Measurements from ENCODE around the gene SGK2.

The SGK2 gene

DNA sequence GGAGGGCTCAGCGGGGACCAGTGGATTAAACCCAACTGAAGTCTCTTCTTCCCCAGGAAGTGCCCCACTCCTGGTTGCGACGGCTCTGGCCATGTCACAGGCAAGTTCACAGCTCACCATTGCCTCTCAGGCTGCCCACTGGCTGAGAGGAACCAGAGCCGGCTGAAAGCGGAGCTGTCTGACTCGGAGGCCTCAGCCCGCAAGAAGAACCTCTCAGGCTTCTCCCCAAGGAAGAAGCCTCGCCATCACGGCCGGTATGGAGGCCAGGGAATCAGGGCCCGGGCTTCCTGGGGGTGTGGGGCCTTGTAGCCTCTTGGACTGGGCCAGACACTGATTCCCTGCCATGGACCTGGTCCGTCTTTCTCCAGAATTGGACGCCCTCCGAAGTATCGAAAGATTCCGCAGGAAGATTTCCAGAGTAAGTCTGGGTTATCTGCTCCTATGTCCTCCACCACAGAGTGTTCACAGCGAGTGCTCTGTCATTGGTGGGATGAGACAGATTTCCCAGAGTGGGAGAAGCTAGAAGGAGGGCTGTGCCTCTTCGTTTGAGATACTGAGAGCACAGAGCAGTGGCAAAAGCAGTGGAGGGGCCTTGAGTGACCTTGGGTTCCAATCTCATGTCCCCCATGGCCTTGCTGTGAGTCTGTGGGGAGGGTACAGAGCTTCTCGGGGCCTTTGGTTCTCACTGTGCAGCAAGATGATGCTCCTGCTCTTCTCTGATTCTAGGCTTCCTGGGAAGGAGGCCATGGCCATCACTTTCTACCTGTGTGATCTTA lies 22.6 kb upstream of the SGK2 start:
- no peak for FAIRE-seq

DNA sequence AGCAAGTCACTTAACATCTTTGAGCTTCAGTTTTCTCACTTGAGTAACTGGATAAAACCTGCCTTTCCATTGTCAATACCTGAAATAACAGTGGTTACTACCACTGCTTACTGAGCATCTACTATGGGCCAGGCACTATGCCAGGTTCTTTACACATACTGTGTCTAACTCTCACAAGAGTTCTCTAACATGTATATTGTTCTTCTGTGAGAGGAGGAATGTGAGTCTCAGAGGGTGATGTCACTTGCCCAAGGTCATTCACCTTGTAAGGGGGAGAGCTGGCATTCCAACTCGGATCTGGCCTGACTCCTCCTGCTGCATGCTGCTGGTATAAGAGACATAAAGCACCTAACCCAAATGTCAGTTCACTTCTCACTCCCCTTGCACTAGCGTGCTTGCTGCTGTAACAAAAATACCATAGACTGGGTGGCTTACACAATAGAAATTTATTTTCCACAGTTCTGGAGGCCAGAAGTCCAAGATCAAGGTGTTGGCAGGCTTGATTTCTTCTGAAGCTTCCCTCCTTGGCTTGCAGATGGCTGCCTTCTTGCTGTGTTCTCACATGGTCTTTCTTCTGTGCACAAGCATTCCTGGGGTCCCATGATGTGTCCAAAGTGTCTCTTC lies 21.9 kb upstream of the SGK2 start:
- no peak for FAIRE-seq

- no peak for FAIRE-seq
These were observed 20.6 kb upstream of the SGK2 start for GRCh38 chr20:43537921-43538877.

- no peak for FAIRE-seq
These were observed 19.7 kb upstream of the SGK2 start for GRCh38 chr20:43538878-43539700.

DNA sequence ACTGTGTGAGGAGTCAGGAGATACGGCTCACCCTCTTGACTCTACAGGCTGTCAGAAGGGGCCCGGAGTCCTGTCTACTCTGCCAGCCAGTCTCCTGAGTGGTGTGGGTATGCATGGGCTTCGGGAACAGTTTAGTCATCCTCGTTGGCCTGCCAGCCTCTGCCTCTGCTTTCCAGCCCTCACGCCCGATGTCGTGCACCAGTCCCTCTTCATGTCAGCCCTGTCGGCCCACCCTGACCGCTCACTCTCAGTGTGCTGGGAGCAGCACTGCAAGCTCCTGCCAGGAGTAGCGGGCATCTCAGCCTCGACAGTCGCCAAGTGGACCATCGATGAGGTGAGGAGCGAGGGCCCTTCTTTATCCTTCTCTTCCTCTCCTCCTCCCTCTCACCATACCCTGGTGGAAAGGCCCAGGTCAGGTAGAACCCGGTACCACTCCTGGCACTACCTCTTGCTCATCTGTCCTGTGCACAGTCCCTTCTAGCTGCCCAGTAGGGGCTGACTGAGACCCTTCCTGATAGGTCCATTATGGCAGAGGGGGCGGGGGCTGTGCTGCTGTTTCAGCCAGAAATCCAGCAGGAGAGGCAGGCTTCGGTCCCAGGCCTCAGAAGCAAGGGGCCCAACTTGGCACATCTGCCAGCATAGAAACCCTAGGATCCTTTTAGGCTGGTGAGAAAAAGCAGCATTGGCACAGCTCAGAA lies 18.7 kb upstream of the SGK2 start:
- no peak for FAIRE-seq

- no peak for FAIRE-seq
These were observed 18.2 kb upstream of the SGK2 start for GRCh38 chr20:43540673-43541060.

DNA sequence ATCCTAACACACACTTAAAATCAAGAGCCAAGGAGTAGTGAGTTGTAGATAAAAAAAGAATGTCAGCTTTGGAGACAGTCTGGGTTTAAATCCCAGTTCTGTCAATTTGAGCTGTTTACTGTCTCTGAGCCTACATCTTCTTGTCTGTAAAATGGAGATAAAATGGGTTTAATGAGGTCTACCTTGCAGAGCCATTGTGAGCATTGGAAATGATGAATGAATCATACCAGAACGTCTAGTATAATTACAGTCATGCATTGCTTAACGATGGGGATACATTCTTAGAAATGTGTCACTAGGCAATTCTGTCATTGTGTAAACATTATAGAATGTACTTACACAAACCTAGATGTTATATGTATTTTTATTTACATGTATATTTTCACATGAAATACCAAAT lies 17.6 kb upstream of the SGK2 start:
- no peak for FAIRE-seq

DNA sequence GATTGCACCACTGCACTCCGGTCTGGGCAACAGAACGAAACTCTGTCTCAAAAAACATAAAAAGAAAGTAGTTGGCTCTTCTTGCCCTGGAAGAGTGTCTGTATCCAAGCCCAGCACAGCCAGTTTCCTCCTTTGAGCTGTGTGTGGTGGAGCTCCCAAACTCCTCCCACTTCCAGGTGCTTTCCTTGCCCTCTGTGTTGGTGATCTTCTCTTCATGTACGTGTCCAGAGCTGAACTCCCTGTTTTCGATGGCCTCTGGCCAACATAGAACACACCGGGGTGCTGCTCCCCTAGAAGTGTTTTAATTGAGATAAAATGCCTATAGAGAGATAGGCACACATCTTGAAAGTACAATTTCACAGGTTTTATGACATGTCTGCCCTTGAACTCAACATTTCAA lies 16.7 kb upstream of the SGK2 start:
- FAIRE-seq: no peak

DNA sequence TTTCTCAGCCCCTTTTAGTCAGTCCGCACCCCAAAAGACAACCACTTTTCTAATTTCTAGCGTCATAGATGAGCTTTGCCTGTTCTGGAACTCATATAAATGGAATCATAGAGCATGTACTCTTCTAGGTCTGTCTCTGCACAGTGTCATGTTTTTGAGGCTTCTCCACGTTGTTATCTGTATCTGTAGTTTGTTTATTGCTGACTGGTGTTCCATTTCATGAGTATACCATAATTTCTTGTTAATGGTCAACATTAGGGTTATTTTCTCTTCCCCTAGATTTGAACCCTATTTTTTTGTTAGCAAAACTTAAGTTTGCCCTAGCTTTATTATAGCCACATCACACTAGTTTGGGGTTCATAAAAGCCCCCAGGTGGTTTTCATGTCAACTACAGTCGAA lies 16.2 kb upstream of the SGK2 start:
- no peak for FAIRE-seq

- no peak for FAIRE-seq
These were observed 15.7 kb upstream of the SGK2 start for GRCh38 chr20:43543138-43543537.

DNA sequence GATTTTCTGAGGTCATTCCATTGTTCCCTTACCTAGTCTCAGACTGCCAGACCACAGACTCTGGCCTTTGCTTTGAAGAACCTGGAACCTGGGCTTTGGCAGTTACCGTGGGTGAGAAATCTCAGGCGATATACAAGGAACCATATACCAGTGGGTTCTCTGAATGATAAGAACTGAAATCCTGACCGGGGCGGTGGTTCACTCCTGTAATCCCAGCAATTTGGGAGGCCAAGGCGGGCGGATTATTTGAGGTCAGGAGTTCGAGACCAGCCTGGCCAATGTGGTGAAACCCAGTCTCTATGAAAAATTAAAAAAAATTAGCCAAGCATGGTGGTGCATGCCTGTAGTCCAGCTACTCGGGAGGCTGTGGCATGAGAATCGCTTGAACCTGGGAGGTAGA lies 14.3 kb upstream of the SGK2 start:
- FAIRE-seq: no peak

- no peak for FAIRE-seq
These were observed 12.8 kb upstream of the SGK2 start for GRCh38 chr20:43545837-43546578.

DNA sequence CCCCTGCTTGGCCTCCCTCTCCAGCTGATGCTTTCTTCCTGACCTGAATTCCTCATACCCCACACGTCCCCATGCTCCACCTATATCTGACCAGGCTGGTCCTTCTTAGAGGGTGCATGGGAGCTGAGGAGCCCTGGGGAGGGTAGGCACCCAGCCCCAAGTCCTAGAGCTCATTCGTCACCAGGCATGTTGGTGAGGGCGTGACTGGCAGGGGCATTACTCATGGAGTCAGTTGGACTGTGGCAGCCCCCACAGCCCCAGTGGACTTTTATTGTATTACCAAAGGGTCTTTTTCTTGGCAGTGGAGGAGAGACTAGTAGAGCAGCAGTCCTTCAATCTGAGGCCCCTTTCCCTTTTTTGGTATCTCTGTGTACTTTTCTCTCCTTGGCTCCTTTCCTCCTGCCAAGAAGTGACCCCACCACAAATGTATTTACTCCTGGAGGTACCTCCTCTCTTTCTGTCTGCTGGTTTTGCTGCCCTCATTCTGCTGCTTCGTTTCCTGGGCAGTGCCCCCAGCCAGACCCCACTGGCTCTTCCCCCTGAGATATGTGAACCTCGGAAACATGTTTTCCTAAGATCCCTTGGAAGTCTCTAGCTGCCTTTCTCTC lies 10.4 kb upstream of the SGK2 start:
- no peak for FAIRE-seq

- FAIRE-seq: no peak
These were observed 9.3 kb upstream of the SGK2 start for GRCh38 chr20:43549416-43550065.

GRCh38 chr20:43550456-43550855 lies 8.4 kb upstream of the SGK2 start:
- no peak for FAIRE-seq

- no peak for FAIRE-seq
These were observed 4.5 kb upstream of the SGK2 start for GRCh38 chr20:43554369-43554768.

DNA sequence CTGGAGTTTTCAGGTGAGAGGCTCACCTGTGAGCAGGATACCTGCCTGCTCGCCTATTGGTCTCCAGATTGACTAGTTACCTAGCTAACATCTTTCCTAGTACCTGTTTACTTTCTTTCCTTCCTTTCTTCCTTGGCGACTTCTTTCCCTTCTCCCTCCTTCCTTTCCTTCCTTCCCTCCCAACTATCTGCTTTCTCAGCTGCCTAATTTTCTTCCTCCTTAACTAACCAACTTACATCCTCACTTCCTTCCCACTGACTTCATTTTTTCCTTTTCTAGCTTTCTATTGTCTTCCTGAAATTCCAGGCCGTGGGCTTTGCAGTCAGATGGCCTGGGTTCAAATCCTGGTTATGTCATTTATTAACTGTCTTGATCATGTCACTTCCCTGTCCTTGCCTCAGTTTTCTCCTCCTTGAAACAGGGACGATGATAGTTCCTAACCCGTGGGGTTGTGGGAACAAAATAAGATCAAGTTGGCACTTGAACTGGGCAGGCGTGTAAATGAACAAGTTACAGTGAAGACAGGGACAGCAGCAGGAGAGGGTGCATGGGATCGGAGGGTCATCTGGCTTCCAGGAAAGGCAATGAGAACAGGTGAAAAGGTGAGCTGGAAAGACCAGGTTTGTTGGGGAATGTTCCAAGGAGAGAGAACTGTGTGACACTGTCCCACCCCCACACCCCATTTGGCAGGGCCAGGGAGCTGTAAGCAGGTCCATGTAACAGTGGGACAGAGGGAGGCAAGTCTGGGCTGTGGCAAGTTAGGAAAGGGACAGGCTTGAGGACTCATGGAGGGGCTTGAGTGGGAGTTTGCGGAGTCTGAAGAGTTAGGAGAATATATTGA lies 540 bp downstream of the SGK2 start:
- FAIRE-seq: no peak

DNA sequence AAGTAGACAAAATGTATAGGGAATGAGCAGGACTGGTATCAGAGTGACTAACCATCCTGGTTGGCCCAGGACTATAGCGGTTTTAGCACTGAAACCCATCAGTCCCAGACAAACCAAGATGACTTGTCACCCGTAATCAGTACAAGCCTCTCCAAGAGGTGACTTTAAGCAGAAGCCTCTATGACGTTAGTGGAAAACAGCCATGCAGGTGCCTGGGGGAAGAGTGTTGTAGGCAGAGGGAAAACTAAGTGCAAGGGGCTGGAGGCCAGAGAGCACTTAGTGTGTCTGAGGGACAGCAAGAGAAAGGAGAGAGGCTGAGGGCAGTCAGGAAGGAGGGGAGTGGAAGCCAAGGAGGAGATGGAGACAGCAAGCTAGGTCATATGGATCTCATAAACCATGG lies 2.1 kb downstream of the SGK2 start:
- FAIRE-seq: no peak

GRCh38 chr20:43563429-43563828 lies 4.6 kb downstream of the SGK2 start:
- FAIRE-seq: no peak
